Urinary bladder (tissue), 4 donors: ENCODE measurements around the gene ARHGAP28. TPM values are rescaled to one million over a fixed set of nuclear protein-coding genes. Genes with fewer than 3 reads are reported as not detected.
"Not testable (repeated sequence)": the region's sequence is repeated elsewhere in the genome, so short reads cannot be mapped to it uniquely, and the experiment has no call there.

Experiments used
- DNase-seq: peaks from one replicate; pipeline ENCODE4 v3.0.0-alpha.2; 2015; ENCODE audit errors: extremely low spot score
- H3K27ac ChIP-seq: one replicate; pipeline ENCODE4 v1.5.1; 2013; ENCODE audit warnings: low read depth, mild to moderate bottlenecking, moderate library complexity
- H3K36me3 ChIP-seq: one replicate; pipeline ENCODE4 v1.6.1; 2013; ENCODE audit warnings: mild to moderate bottlenecking, moderate library complexity; ENCODE audit not compliant: insufficient read depth
- H3K4me1 ChIP-seq: one replicate; pipeline ENCODE4 v1.6.1; 2013; ENCODE audit warnings: mild to moderate bottlenecking, moderate library complexity; ENCODE audit not compliant: insufficient read depth
- H3K4me3 ChIP-seq: one replicate; pipeline ENCODE4 v1.5.1; 2013; ENCODE audit warnings: low read depth, low read length
- WGBS: extraction: QIAGEN DNeasy Blood & Tissue Kit; methylation state at CpG from one replicate; pipeline ENCODE4 v1.1.7; 2013; 5-methylcytosine and 5-hydroxymethylcytosine counted together
- polyA plus RNA-seq: library from polyadenylated mRNA; stranded (reverse); fragments of 200-250 nt; gene quantifications from one replicate; pipeline ENCODE4 v1.2.3, GENCODE V29; 2013
- total RNA-seq: library from RNA; depleted of rRNA; stranded (reverse); fragments of >200 nt; gene quantifications from one replicate; pipeline ENCODE4 v1.2.3, GENCODE V29; 2014
- donor health status: healthy with polysubstance abuse.
- donor health status: healthy.

The ARHGAP28 gene
- total and polyA plus RNA-seq, 2 donors = 9.1 to 84.0 TPM

DNA sequence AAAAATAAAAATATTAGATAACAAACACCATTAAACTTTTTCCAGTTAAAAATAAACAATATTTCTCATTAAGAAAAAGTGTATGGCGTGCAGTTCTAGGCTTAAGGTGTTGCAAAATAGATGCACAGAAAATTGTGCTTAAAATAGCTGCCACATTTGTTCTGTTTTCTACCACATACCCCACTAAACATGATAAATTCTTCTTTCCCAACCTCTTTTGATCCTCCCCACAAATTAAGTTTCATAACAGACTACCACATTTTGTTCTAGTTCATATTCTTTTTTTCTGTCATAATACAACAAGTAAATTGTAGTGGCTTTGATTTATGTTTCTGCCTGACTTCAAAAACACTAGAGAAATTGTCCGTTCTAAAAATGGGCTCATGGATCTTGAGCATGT is 64.5 kb downstream of the ARHGAP28 start:
- no peak for DNase-seq
- H3K4me3 ChIP-seq = no peak overlapping the region
- H3K4me1 ChIP-seq = no peaks in the 10 kb centered on the region
- H3K36me3 ChIP-seq = no peaks in the 10 kb centered on the region
- H3K27ac ChIP-seq = no peak overlapping the region
- WGBS = 87% methylated on average over 2 of the region's 2 CpGs

DNA sequence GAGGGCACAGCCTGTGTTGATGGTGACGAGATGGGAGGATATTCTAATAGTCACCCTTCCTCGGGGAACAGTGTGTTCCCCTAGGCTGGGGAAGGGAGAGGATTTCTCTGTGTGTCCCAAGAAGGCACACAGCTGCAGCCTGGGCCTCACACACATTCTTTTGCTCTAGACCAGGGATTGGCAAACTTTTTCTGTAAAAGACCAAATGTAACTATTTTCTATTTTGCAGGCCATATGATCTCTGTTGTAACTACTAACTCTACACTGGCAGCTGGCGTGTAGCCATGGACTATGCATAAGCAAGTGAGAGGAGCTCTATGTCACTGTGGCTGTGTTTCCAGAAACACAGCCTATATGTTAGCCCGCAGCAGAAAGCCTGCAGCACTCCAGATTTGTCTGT is 65.8 kb downstream of the ARHGAP28 start:
- 58% methylated on average over 4 of the region's 4 CpGs for WGBS
- DNase-seq = no peak
- H3K4me3 ChIP-seq = no peak overlapping the region
- no peak overlapping the region for H3K27ac ChIP-seq
- no peaks in the 10 kb centered on the region for H3K4me1 ChIP-seq
- H3K36me3 ChIP-seq = no peaks in the 10 kb centered on the region

DNA sequence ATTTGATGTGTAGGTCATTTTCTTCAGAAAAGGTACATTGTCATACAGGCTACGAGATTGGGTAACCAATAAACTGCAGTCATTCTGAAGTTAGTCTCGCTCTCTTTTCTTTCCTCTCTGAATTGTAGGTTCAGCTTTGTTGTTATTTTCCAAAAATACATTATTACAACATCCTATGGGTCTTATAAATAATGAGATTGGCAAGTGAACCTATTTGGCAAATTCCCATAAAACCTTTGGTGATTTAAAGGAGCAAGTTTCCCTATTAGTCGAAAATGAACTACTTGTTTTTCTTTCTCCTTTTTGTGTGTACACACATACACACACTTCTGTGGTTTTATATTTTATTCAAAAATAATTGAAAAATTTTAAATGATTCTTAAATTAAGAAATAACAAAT is 67.0 kb downstream of the ARHGAP28 start:
- no peak for DNase-seq
- Histone ChIP-seq H3K4me3 (no peak overlapping the region), H3K4me1 (no peaks in the 10 kb centered on the region), H3K36me3 (no peaks in the 10 kb centered on the region), H3K27ac (no peak overlapping the region)
- WGBS = 93% methylated on average over 3 of the region's 3 CpGs

DNA sequence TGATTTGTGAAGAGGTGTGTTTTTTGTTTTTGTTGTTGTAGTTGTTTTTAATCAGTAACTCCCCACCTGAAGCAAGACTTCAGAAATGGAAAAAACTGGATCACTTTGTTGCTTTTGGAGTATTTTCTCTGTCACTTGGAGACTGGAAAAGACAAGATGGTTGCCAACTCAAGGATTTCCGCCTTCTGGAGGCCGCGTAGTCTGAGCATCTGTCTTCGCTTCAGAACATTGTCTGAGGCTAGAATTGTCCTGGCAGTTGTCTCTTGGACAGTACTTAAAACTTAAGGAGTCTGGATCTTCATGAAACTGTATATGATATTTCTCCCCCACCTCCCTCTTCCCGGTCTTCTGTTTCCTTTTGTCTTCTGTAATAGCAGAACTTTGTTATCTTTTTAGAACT is 67.7 kb downstream of the ARHGAP28 start:
- no peaks in the 10 kb centered on the region for H3K36me3 ChIP-seq
- no peaks in the 10 kb centered on the region for H3K4me1 ChIP-seq
- DNase-seq = no peak
- no peak overlapping the region for H3K27ac ChIP-seq
- H3K4me3 ChIP-seq = no peak overlapping the region
- 86% methylated on average over 5 of the region's 5 CpGs for WGBS

DNA sequence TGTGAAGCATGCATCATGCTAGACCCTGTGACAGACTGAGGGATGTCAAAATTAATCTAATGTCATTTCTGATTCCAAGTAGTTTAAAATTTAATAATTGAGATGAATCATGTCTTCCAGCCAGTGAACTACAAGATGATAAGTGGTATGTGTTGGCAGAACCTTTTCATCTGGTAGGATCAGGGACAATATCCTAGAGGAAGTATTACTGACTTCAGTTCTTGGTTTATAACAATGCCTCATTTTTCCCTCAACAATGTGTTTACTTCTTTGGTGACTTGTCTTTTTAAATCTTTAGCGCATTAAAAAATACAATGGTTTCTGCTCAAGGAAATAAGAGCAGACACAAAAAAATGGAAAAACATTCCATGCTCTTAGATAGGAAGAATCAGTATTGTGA is 69.4 kb downstream of the ARHGAP28 start:
- no peak overlapping the region for H3K4me3 ChIP-seq
- 94% methylated on average over 1 of the region's 1 CpG for WGBS
- H3K36me3 ChIP-seq = no peaks in the 10 kb centered on the region
- H3K4me1 ChIP-seq = no peaks in the 10 kb centered on the region
- no peak overlapping the region for H3K27ac ChIP-seq
- no peak for DNase-seq

DNA sequence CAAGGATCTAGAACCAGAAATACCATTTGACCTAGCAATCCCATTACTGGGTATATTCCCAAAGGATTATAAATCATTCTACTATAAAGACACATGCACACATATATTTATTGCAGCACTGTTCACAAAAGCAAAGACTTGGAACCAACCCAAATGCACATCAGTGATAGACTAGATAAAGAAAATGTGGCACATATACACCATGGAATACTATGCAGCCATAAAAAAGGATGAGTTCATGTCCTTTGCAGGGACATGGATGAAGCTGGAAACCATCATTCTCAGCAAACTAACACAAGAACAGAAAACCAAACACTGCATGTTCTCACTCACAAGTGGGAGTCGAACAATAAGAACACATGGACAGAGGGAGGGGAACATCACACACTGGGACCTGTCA is 70.8 kb downstream of the ARHGAP28 start:
- H3K4me1 ChIP-seq, H3K4me3 ChIP-seq, DNase-seq, H3K27ac ChIP-seq, H3K36me3 ChIP-seq: not testable (repeated sequence)
- 97% methylated on average over 1 of the region's 1 CpG for WGBS

DNA sequence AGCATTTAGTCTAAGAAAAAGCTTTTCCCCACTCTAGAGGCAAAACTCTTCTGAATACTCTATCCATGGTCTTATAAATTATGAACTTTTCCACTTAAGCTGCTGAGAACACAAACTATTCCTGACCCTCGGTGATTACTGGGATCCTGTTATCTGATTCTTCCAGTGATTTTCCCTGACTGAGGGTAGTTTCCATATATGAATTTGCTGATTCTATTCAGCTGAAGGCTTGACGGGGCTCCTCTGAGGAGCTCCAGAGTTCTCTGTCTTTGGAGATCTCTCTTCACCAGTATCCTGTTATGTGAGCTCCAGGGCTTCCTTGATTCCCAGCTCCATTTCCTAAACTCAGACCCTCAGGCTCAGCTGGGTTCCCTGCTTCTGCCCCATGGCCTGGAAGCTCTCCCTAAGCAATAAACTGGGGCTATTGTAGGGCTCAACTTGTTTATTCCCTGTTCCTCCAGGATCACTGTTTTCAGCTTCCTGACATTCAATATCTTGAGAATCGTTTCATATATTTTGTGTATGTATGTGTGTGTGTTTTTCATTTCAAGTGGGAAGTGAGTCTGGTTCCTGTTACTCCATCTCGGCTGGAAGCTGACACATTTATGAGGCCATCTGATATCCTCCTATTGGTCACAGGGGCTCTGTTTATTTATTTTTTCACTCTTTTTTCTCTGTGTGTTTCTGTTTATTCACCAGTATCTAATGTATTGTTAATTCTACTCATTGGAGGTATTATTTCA is 78.2 kb downstream of the ARHGAP28 start:
- H3K36me3 ChIP-seq = no peaks in the 10 kb centered on the region
- no peak for DNase-seq
- no peaks in the 10 kb centered on the region for H3K4me1 ChIP-seq
- WGBS = 21% methylated on average over 4 of the region's 4 CpGs
- H3K4me3 ChIP-seq = no peak overlapping the region
- H3K27ac ChIP-seq = no peak overlapping the region

DNA sequence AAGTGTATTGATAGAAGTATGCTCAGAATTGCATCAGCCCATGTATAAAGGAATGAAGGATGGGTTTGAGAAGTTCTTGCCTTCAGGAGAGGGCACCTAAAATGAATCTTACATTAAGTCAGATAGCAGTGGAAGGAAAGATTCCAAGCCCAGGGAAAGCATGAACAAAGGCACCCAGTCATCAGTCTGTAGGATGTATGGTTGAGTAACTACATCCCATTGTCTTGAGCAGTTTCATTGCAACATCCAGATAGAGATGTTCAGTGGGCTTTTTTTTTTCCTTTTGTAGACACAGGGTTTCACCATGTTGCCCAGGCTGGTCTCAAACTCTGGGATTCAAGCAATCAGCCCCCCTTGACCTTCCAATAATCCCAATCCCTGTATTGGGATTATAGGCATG is 80.7 kb downstream of the ARHGAP28 start:
- Histone ChIP-seq H3K4me1 (no peaks in the 10 kb centered on the region), H3K36me3 (no peaks in the 10 kb centered on the region)
- no peak for DNase-seq

DNA sequence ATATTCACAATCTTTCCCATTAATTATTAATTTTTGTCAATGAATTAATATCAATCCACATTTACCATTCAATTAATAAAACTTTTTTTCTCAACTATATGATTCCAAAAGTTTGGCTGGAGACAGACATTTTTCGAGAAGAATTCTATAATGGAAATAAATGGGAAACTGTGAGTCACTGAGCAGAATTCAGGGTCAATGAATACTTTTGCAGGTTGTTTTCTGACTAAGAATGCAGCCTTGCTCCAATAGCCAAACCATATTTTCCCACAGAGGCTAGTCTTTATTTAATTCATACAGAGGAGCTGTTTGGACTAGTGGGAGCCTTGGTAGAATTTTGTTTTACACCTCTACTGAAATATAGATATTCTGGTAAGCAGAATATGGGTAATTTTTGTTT is 82.3 kb downstream of the ARHGAP28 start:
- no peaks in the 10 kb centered on the region for H3K36me3 ChIP-seq
- H3K4me3 ChIP-seq = no peak overlapping the region
- no peak overlapping the region for H3K27ac ChIP-seq
- 87% methylated on average over 1 of the region's 1 CpG for WGBS
- DNase-seq = no peak
- no peaks in the 10 kb centered on the region for H3K4me1 ChIP-seq

More for the DNA sequence above, 80.7 kb downstream of the ARHGAP28 start:
- Histone ChIP-seq H3K4me3 (no peak overlapping the region), H3K27ac (no peak overlapping the region)

DNA sequence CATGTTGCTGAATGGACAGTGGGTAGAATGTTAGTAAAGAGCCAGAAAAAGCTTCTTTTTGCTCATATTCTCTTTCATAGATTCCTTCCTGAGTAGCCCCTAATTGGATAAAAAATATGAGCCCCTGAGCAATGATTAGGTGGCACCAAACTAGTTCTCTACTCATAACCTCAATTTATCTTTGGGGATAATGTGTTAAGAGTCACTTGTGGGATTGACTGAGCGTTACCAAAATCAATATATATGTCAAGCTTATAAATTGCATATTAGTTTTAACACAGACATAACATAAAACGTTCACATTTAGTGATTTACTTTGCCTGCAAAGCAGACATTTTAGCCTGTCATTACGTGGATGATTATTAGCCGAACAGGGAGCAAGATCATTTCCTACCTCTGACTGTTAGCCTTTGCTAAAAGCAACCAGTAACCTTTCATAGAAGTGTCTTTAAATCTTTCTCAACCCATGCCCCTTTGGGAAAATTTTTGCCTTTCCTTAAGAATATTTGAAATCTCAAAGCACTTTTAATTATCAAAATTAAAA is 85.4 kb downstream of the ARHGAP28 start:
- Histone ChIP-seq H3K4me3 (no peak overlapping the region), H3K36me3 (no peaks in the 10 kb centered on the region), H3K27ac (no peak overlapping the region), H3K4me1 (no peaks in the 10 kb centered on the region)
- 87% methylated on average over 4 of the region's 4 CpGs for WGBS
- DNase-seq = no peak

DNA sequence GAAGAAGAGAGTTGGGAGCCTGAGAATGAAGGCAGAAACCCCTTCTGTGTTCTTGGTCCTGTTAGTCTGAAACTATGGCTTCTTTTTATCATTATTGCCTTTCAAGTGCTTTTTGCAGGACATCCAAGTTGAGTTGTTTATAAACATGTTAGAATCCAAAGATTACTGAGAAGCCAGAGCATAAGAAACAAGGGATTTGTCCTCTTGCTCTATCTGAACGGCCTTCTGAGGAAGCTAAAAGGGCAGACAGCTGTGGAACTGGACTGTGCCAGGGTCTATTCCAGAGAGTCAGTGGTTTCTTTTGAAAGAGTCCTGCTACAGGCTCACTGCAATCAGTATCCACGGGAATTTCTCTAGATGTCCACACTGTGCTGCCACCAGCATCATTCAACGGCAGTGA is 86.6 kb downstream of the ARHGAP28 start:
- 54% methylated on average over 3 of the region's 3 CpGs for WGBS
- H3K36me3 ChIP-seq = no peaks in the 10 kb centered on the region
- no peak for DNase-seq
- no peak overlapping the region for H3K27ac ChIP-seq
- H3K4me3 ChIP-seq = no peak overlapping the region
- no peaks in the 10 kb centered on the region for H3K4me1 ChIP-seq

DNA sequence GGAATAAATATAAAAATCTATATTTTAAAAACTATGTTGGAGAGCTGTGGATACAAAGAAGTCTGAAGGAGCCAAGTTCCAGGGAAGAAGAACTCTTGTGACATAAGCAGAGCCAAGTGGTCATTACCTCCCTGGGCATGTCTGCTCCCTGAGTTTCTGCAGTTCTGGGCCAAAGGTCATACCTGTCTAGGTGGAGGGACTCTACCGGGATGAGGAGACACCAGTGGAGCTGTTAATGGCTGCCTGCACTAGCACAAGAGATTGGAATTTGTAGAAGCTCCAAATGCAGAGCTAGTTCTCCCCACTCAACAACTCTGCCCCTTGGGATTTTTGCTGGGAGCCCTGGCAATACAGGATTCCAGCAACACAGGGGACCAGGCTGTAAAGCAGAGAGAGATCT is 89.8 kb downstream of the ARHGAP28 start:
- Histone ChIP-seq H3K4me3 (no peak overlapping the region), H3K27ac (no peak overlapping the region), H3K4me1 (no peaks in the 10 kb centered on the region), H3K36me3 (no peaks in the 10 kb centered on the region)
- WGBS = 56% methylated on average over 1 of the region's 1 CpG
- no peak for DNase-seq

DNA sequence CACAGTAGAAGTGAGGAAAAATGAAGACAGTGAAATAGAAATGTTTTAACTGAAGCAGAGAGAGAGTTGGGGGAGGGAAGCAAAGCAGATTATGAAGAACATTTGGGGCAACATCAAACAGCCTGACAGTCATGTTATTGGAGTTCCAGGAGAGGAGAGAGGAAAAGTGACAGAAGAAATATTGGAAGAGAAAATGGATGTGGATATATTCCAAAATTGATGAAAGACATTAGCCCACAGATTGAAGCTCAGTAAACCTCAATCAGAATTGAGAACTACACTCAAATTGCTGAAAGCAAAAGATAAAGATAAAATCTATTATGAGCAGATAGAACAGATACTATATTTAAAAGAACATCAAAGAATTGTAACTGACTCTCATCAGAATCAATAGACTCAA is 90.8 kb downstream of the ARHGAP28 start:
- no peaks in the 10 kb centered on the region for H3K36me3 ChIP-seq
- no peak overlapping the region for H3K4me3 ChIP-seq
- H3K4me1 ChIP-seq = no peaks in the 10 kb centered on the region
- H3K27ac ChIP-seq = no peak overlapping the region
- DNase-seq = no peak

DNA sequence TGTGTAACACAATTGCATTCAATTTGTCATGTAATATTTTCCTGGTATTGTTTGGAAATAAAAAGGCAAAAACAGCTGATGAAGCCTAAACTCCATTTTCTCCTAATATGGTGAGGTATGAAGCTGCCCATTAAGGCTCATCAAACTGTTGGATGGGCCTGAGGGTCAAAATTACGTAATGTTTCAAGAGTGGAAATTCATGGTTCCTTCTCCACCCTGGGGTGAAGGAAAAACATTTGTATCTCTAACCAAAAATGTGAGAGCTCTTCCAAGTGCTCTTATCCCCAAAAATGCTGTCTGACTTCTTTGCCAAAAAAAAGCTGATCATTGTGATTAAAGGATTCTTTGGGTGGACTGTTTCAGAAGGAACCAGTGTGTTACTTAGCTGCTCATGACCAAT is 91.8 kb downstream of the ARHGAP28 start:
- no peaks in the 10 kb centered on the region for H3K4me1 ChIP-seq
- 73% methylated on average over 1 of the region's 1 CpG for WGBS
- no peak for DNase-seq

DNA sequence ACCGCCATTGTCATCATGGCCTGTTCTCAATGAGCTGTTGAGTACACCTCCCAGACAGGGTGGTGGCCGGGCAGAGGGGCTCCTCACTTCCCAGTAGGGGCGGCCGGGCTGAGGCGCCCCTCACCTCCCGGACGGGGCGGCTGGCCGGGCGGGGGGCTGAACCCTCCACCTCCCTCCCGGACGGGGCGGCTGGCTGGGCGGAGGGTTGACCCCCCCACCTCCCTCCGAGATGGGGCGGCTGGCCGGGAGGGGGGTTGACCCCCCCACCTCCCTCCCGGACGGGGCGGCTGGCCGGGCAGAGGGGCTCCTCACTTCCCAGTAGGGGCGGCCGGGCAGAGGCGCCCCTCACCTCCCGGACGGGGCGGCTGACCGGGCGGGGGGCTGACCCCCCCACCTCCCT is 97.6 kb downstream of the ARHGAP28 start:
- not testable (repeated sequence) for DNase-seq, H3K36me3 ChIP-seq, H3K27ac ChIP-seq, H3K4me1 ChIP-seq, H3K4me3 ChIP-seq
- 96% methylated on average over 20 of the region's 29 CpGs for WGBS

More for the DNA sequence above, 91.8 kb downstream of the ARHGAP28 start:
- Histone ChIP-seq H3K36me3 (no peaks in the 10 kb centered on the region), H3K27ac (peak overlapping the region; percentile 59), H3K4me3 (no peak overlapping the region)
